Loucy (cell line): ENCODE data around the gene DLX6.

Source experiments
- CTCF ChIP-seq: fragments of 200-600 bp; sonication (generic); conservative IDR thresholded peaks from 2 replicates; pipeline ENCODE4 v1.5.1; 2014; ENCODE audit warnings: mild to moderate bottlenecking, antibody characterized with exemption, low read length
- EZH2phosphoT487 ChIP-seq: fragments of 200-600 bp; IDR thresholded peaks from 2 replicates; pipeline ENCODE4 v1.6.1; 2018; ENCODE audit warnings: antibody characterized with exemption, mild to moderate bottlenecking, moderate library complexity, borderline replicate concordance

GRCh38 chr7:96996958-96997511 is 8.3 kb upstream of the DLX6 start:
- TF ChIP-seq CTCF (no peak), EZH2phosphoT487 (no peak)
